ENCODE measurements around the gene ZNF787. TPM values are rescaled to one million over a fixed set of nuclear protein-coding genes. Genes with fewer than 3 reads are reported as not detected.

Gene ZNF787
- total RNA-seq, 1 donor from 2014 or later, result 33.9 TPM

GRCh38 chr19:56087647-56088496 is 33.2 kb downstream of the ZNF787 start:
- H3K27ac Mint-ChIP-seq, result no peak overlapping the region
- no peak overlapping the region for H3K4me3 Mint-ChIP-seq (ENCODE audit: low read depth)

GRCh38 chr19:56086671-56087430 is 34.2 kb downstream of the ZNF787 start:
- Mint-ChIP-seq H3K27me3 (peaks cover 6% of the 10 kb centered on the region), H3K9me3 (ENCODE audit: low read depth) (no peaks in the 10 kb centered on the region), H3K27ac (no peak overlapping the region), H3K36me3 (ENCODE audit: insufficient read depth) (peaks cover 8% of the 10 kb centered on the region), H3K4me3 (ENCODE audit: low read depth) (no peak overlapping the region), H3K4me1 (ENCODE audit: low read depth) (peaks cover 2% of the 10 kb centered on the region)
- DNase-seq (ENCODE audit: low spot score, unreplicated experiment), result no peak
- TF ChIP-seq, protein P1, sequence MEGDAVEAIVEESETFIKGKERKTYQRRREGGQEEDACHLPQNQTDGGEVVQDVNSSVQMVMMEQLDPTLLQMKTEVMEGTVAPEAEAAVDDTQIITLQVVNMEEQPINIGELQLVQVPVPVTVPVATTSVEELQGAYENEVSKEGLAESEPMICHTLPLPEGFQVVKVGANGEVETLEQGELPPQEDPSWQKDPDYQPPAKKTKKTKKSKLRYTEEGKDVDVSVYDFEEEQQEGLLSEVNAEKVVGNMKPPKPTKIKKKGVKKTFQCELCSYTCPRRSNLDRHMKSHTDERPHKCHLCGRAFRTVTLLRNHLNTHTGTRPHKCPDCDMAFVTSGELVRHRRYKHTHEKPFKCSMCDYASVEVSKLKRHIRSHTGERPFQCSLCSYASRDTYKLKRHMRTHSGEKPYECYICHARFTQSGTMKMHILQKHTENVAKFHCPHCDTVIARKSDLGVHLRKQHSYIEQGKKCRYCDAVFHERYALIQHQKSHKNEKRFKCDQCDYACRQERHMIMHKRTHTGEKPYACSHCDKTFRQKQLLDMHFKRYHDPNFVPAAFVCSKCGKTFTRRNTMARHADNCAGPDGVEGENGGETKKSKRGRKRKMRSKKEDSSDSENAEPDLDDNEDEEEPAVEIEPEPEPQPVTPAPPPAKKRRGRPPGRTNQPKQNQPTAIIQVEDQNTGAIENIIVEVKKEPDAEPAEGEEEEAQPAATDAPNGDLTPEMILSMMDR (IDR thresholded peaks at IDR 0.05; ENCODE audit: unreplicated experiment), result no peak

More at GRCh38 chr19:56087647-56088496, 33.2 kb downstream of the ZNF787 start:
- peaks cover 4% of the 10 kb centered on the region for H3K9me3 Mint-ChIP-seq (ENCODE audit: low read depth)
- H3K4me1 Mint-ChIP-seq (ENCODE audit: low read depth), result peaks cover 2% of the 10 kb centered on the region
- TF ChIP-seq, protein P1 (IDR thresholded peaks at IDR 0.05; ENCODE audit: unreplicated experiment), result no peak
- no peak for DNase-seq (ENCODE audit: low spot score, unreplicated experiment)
- H3K36me3 Mint-ChIP-seq (ENCODE audit: insufficient read depth), result peaks cover 13% of the 10 kb centered on the region
- no peaks in the 10 kb centered on the region for H3K27me3 Mint-ChIP-seq

DNA sequence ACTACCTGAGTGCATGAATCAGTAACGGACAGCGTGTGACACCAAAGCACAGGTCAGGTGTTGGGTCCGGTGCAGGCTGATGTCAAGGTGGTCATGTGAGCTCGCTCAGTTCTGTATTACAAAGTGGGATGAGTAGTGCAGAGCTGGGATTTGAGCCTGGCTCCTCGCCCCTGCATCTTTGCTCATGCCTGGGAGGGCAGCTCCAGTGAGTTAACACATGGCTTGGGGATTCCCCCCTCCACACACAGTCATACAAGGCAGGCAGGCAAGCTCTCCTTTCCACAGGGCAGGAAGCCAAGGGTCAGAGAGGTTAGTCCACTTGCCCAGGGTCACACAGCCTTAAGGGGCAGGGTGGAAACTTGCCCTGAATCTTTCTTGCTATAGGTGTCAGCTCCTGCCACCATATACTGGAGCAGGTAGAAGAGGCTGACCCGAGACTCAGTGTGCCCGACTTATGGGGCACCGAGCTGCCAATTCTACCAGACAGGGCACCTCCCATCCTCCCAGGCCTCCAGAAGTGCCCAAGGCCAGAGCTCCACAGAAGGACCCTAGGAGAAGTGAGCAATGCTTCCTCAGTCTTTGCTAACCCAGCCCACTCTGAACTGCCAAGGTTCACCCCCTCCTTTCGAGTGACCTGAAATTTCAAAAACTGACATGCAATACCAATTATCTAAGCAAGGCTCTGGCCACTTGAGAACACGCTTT is 35.4 kb downstream of the ZNF787 start:
- TF ChIP-seq, protein P1 (IDR thresholded peaks at IDR 0.05; ENCODE audit: unreplicated experiment), result no peak
- H3K27ac Mint-ChIP-seq, result no peak overlapping the region

DNA sequence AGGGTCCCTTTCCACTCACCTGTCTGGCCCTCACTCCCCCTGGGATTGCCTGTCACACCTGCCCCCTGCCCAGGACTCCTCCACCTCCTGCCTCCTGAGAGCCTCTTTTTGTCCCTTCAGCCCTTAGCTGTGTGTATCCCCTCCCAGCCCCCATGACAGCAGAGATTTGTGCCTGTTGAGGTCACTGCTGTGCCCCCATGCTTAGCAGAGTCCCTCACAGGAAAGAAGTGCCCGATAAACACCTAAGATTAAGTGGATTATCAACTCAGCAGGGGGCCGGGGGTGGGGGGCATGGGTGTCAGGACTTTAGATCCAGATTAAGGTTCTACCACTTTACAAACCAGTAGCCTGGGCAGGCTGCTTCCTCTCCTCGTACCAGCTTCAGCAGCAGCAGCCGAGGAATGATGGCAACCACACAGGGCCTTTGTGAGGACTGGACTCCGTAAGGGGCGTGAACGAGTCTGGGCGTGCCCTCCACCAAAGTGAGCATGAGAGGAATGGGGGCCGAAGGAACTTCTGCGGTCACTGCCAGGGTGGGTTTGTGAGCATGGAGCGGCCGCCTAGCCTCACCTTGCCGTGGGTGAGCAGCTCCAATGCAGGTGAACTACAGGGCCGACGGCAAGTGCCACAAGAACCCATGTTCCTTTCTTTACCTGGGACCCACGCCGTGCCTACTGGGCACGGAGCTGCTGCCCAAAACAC is 36.1 kb downstream of the ZNF787 start:
- DNase-seq (ENCODE audit: low spot score, unreplicated experiment), result no peak
- H3K36me3 Mint-ChIP-seq (ENCODE audit: insufficient read depth), result peaks cover 4% of the 10 kb centered on the region
- H3K4me1 Mint-ChIP-seq (ENCODE audit: low read depth), result peaks cover 11% of the 10 kb centered on the region
- no peak overlapping the region for H3K4me3 Mint-ChIP-seq (ENCODE audit: low read depth)
- TF ChIP-seq, protein P1 (IDR thresholded peaks at IDR 0.05; ENCODE audit: unreplicated experiment), result no peak
- peaks cover 19% of the 10 kb centered on the region for H3K27me3 Mint-ChIP-seq
- H3K27ac Mint-ChIP-seq, result peak overlapping the region; percentile 78
- no peaks in the 10 kb centered on the region for H3K9me3 Mint-ChIP-seq (ENCODE audit: low read depth)

More for the DNA sequence above, 35.4 kb downstream of the ZNF787 start:
- H3K4me3 Mint-ChIP-seq (ENCODE audit: low read depth), result no peak overlapping the region
- H3K27me3 Mint-ChIP-seq, result peaks cover 18% of the 10 kb centered on the region
- H3K4me1 Mint-ChIP-seq (ENCODE audit: low read depth), result peaks cover 10% of the 10 kb centered on the region
- no peaks in the 10 kb centered on the region for H3K9me3 Mint-ChIP-seq (ENCODE audit: low read depth)
- H3K36me3 Mint-ChIP-seq (ENCODE audit: insufficient read depth), result peaks cover 4% of the 10 kb centered on the region
- no peak for DNase-seq (ENCODE audit: low spot score, unreplicated experiment)

All from progenitor cell of endocrine pancreas (in vitro differentiated cells).